Heart left ventricle (tissue), 16 donors: ENCODE data around the gene NAPA. TPM values are rescaled to one million over a fixed set of nuclear protein-coding genes. Genes with fewer than 3 reads are reported as not detected.

ENCODE experiments used
- ATAC-seq, 4 donors: fragments of 200-7000 bp; cut with Tn5 transposase; one replicate each; pipeline ENCODE4 v1.9.1; 2020 to 2022; ENCODE audit warnings: moderate library complexity in 4 of 4, mild to moderate bottlenecking in 3 of 4, moderate number of reproducible peaks in 1 of 4
- DNase-seq, 5 donors: peaks; one replicate each; pipeline ENCODE4 v3.0.0-alpha.2; 2020
- H3K27ac ChIP-seq, 12 donors: fragments of 200-600 bp; sonication (generic) in 4 of 12; one replicate each; pipeline versions ENCODE4 v1.5.0 to v1.8.0; 2016 to 2022; ENCODE audit warnings: mild to moderate bottlenecking in 2 of 12
- H3K27me3 ChIP-seq, 9 donors: fragments of 200-600 bp; sonication (generic) in 2 of 9; one replicate each; pipeline versions ENCODE4 v1.5.1 to v1.8.0; 2016 to 2022; ENCODE audit warnings: mild to moderate bottlenecking in 3 of 9
- H3K36me3 ChIP-seq, 9 donors: fragments of 200-600 bp; sonication (generic) in 2 of 9; one replicate each; pipeline versions ENCODE4 v1.5.0 to v1.8.0; 2018 to 2022; ENCODE audit warnings: mild to moderate bottlenecking in 2 of 9
- H3K4me1 ChIP-seq, 12 donors: fragments of 200-600 bp; sonication (generic) in 4 of 12; one replicate each; pipeline versions ENCODE4 v1.5.0 to v1.8.0; 2016 to 2022; ENCODE audit warnings: mild to moderate bottlenecking in 3 of 12
- H3K4me3 ChIP-seq, 12 donors: fragments of 200-600 bp; sonication (generic) in 4 of 12; one replicate each; pipeline versions ENCODE4 v1.5.0 to v1.8.0; 2017 to 2022; ENCODE audit warnings: mild to moderate bottlenecking in 9 of 12, moderate library complexity in 4 of 12
- H3K9me3 ChIP-seq, 12 donors: fragments of 200-600 bp; sonication (generic) in 4 of 12; one replicate each; pipeline versions ENCODE4 v1.5.0 to v1.8.0; 2016 to 2022; ENCODE audit warnings: mild to moderate bottlenecking in 1 of 12
- CTCF ChIP-seq, 12 donors: fragments of 200-600 bp; sonication (generic) in 4 of 12; IDR thresholded peaks; one replicate each; pipeline versions ENCODE4 v1.5.0 to v1.8.0; 2018 to 2022; ENCODE audit warnings: antibody characterized with exemption in 12 of 12, mild to moderate bottlenecking in 5 of 12
- POLR2A ChIP-seq, 2 donors: fragments of 450-650 bp; IDR thresholded peaks; one replicate each; pipeline ENCODE4 v1.6.1; 2017; ENCODE audit warnings: antibody characterized with exemption in 2 of 2, mild to moderate bottlenecking in 2 of 2, moderate library complexity in 2 of 2
- WGBS, 4 donors: extraction: QIAGEN DNeasy Blood & Tissue Kit in 2 of 4; methylation state at CpG; one replicate each; pipeline versions ENCODE4 v1.1.5 to v1.1.7; 2013 to 2018; 5-methylcytosine and 5-hydroxymethylcytosine counted together
- intact Hi-C, 10 donors: fragments of 100-400 bp; cut with DNase I; formaldehyde crosslinking; loops; one replicate each; pipeline versions ENCODE4 v1.11.1 to v1.14.2; 2022
- polyA plus RNA-seq, 2 donors: library from polyadenylated mRNA; stranded (reverse); fragments of 200-250 nt; gene quantifications; one replicate each; pipeline ENCODE4 v1.2.3, GENCODE V29; 2013
- total RNA-seq, 9 donors: library from RNA; depleted of rRNA in 2 of 9; stranded (reverse); fragments of >200 nt in 2 of 9; fragmentation: NEBNext Ultra II Directional in 3 of 9; extraction: Animal tissue kit (Norgen Biotek cat#: 25700) in 3 of 9; gene quantifications; one replicate each; pipeline versions ENCODE4 v1.1.0 to v1.2.4, GENCODE V29; 2016 to 2023
- donor health status: ischemic (EF 13 %, LVEDD 7.1; RV severe dilation, severe dysfunction).
- donor health status: healthy with polysubstance abuse.
- donor health status: DM: no; HTN: yes; CAD: no.
- donor health status: DM: no; HTN: no; CAD: no.
- donor health status: ischemic (EF 25% LVEDD 6.9; RV normal size, moderate dysfunction).
- donor health status: ischemic (EF 25% LVEDD 5.7; RV mildly dilated, moderate dysfunction).
- donor health status: healthy.
- donor health status: DM: yes; HTN: yes; CAD: no.
- donor health status: ischemic (EF 35%, LVEDD 5.7; RV mildly dilated, moderate dysfunction).
- donor health status: nonischemic (EF 11% LVEDD 7.7; RV severe dilation, severe dysfunction).
- donor health status: DM: yes; HTN: yes; CAD: no.
- donor health status: PGD.
- donor health status: ischemic (EF 29% LVEDD 5.4; RV normal size, mild dysfunction).
- donor health status: nonischemic (EF 23%, LVEDD 6.1; RV moderate dilation, normal function).

NAPA gene
- total and polyA plus RNA-seq, 11 donors = 113 to 238 (median 122) TPM

- DNase-seq (peak in 1 of 5 donors; percentile 7), ATAC-seq (no peak)
- Histone ChIP-seq H3K36me3 (peaks cover 5 to 68% (median 53%) of the 10 kb centered on the region in 9 donors), H3K27ac (no peak overlapping the region), H3K4me3 (no peak overlapping the region), H3K4me1 (peaks cover 0 to 43% (median 13%) of the 10 kb centered on the region in 12 donors), H3K9me3 (no peaks in the 10 kb centered on the region), H3K27me3 (no peaks in the 10 kb centered on the region)
- intact Hi-C loops = no loop called here
- TF ChIP-seq CTCF (IDR thresholded peaks at IDR 0.05) = no peak
- no peak for TF ChIP-seq POLR2A (IDR thresholded peaks at IDR 0.05)
- WGBS, 4 donors = 86 to 93% (median 91%) methylated on average over 7 of the region's 7 CpGs
These were observed 24.8 kb downstream of the NAPA start for GRCh38 chr19:47490031-47490430.

DNA sequence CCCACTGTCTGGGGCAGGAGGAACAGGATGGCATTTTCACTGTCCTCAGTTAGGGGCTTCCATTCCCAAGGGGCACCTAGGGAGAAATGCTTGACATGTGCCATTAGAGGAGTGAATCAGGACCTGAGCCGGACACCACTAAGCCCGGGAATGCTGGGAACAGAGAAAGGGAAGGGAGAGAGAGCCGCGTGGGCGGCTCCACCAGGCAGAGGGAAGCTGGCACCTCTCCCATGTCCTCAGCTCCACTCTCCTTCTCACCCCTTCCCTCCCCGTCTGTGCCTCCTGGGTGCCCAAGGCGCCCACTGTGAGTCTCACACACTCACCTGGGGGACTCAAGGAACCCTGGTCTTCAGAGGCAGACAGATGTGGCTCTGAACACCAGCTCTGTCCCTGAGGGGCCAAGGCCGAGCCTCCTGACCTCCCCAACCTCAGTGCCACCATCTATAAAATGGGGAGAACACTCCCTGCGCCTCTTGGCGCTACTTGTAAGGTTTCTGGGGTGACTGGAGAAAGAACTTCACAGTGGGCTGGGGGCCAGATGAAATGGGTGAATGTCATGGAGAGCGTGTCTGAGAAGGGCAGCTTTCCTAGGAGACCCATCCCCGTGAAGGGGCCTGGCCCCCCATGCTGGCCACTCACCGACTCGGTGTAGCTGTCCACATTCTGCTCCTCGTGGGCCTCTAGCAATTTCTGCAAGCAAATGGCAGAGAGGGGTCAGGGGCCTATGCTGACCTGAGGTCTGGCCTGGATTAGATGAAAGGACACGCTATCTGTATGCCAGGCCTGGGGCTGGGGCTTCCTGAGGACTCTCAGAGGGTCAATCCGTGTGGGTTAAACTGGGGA lies 25.6 kb downstream of the NAPA start:
- Histone ChIP-seq H3K4me3 (no peak overlapping the region), H3K4me1 (peaks cover 0 to 42% (median 12%) of the 10 kb centered on the region in 12 donors), H3K27me3 (no peaks in the 10 kb centered on the region), H3K27ac (no peak overlapping the region), H3K9me3 (no peaks in the 10 kb centered on the region), H3K36me3 (peaks cover 5 to 65% (median 53%) of the 10 kb centered on the region in 9 donors)
- TF ChIP-seq CTCF (IDR thresholded peaks at IDR 0.05) (no peak), POLR2A (IDR thresholded peaks at IDR 0.05) (no peak)
- DNase-seq (peak in 1 of 5 donors; percentile 47), ATAC-seq (no peak)
- intact Hi-C loops = no loop called here
- 78 to 86% (median 82%) methylated on average over 17 of the region's 17 CpGs for WGBS, 4 donors

- H3K36me3 ChIP-seq = peaks cover 1 to 51% (median 47%) of the 10 kb centered on the region in 9 donors
- H3K4me1 ChIP-seq = peaks cover 0 to 34% (median 13%) of the 10 kb centered on the region in 12 donors
- H3K27ac ChIP-seq = no peak overlapping the region
- TF ChIP-seq POLR2A (IDR thresholded peaks at IDR 0.05) (no peak), CTCF (IDR thresholded peaks at IDR 0.05) (no peak)
- ATAC-seq = no peak
- no peak overlapping the region for H3K4me3 ChIP-seq
- peak in 2 of 5 donors; percentile 22 to 48 for DNase-seq
- 79 to 87% (median 85%) methylated on average over 14 to 19 of the region's 19 CpGs for WGBS, 4 donors
- intact Hi-C loops = no loop called here
- no peaks in the 10 kb centered on the region for H3K27me3 ChIP-seq
- H3K9me3 ChIP-seq = no peaks in the 10 kb centered on the region
These were observed 27.0 kb downstream of the NAPA start for GRCh38 chr19:47487551-47488515.
